Stimulated activated CD8-positive, alpha-beta memory T cell treated with anti-CD3 and anti-CD28 coated beads, Interleukin-7, amount 100 ng/mL, for 48 hours (primary cell): ENCODE results near the gene GIPC3.
"Not testable (repeated sequence)": the region's sequence is repeated elsewhere in the genome, so short reads cannot be mapped to it uniquely, and the experiment has no call there.

Source experiments
- DNase-seq, 2 donors: peaks; one replicate each; pipeline ENCODE4 v3.0.0-alpha.2; 2020; ENCODE audit warnings: low read depth in 1 of 2; ENCODE audit errors: extremely low read depth in 1 of 2

Gene GIPC3

GRCh38 chr19:3575949-3576673 lies 9.2 kb upstream of the GIPC3 start:
- DNase-seq, result no peak

GRCh38 chr19:3576696-3577443 lies 8.4 kb upstream of the GIPC3 start:
- DNase-seq, result no peak

GRCh38 chr19:3577723-3578344 lies 7.4 kb upstream of the GIPC3 start:
- no peak for DNase-seq

- no peak for DNase-seq
Measured at GRCh38 chr19:3578390-3578789, 6.9 kb upstream of the GIPC3 start.

- no peak for DNase-seq
Measured at GRCh38 chr19:3580156-3580934, 4.9 kb upstream of the GIPC3 start.

- DNase-seq, result not testable (repeated sequence)
Measured at GRCh38 chr19:3581792-3582191, 3.5 kb upstream of the GIPC3 start.

GRCh38 chr19:3584036-3584802 lies 1.1 kb upstream of the GIPC3 start:
- DNase-seq, result not testable (repeated sequence)

GRCh38 chr19:3586127-3586626 lies 899 bp downstream of the GIPC3 start:
- no peak for DNase-seq

- no peak for DNase-seq
Measured at GRCh38 chr19:3586707-3587346, 1.5 kb downstream of the GIPC3 start.

GRCh38 chr19:3589439-3589838 lies 4.2 kb downstream of the GIPC3 start:
- no peak for DNase-seq

GRCh38 chr19:3589949-3590348 lies 4.7 kb downstream of the GIPC3 start:
- DNase-seq, result no peak

- no peak for DNase-seq
Measured at GRCh38 chr19:3590991-3591659, 5.8 kb downstream of the GIPC3 start.

GRCh38 chr19:3591876-3592613 lies 6.8 kb downstream of the GIPC3 start:
- no peak for DNase-seq

- no peak for DNase-seq
Measured at GRCh38 chr19:3593156-3593555, 7.9 kb downstream of the GIPC3 start.

- DNase-seq, result no peak
Measured at GRCh38 chr19:3595521-3596061, 10.3 kb downstream of the GIPC3 start.

- DNase-seq, result no peak
Measured at GRCh38 chr19:3599776-3600187, 14.5 kb downstream of the GIPC3 start.

- no peak for DNase-seq
Measured at GRCh38 chr19:3601021-3601420, 15.7 kb downstream of the GIPC3 start.

GRCh38 chr19:3603121-3603811 lies 18.0 kb downstream of the GIPC3 start:
- DNase-seq, result no peak
